Fibroblast of mammary gland (primary cell): ENCODE data around the gene POC1A.

ENCODE experiments used
- DNase-seq: peaks from one replicate; pipeline ENCODE4 v3.0.0-alpha.2; 2010; ENCODE audit warnings: low read depth
- H3K4me3 ChIP-seq: 2 replicates; pipeline ENCODE4 v1.5.1; 2011; ENCODE audit warnings: low read depth, mild to moderate bottlenecking, low read length, moderate library complexity; ENCODE audit not compliant: control insufficient read depth
- TF ChIP-seq, protein P1 (sequence below): conservative IDR thresholded peaks from 2 replicates; pipeline ENCODE4 v1.5.1; 2011; ENCODE audit warnings: low read depth, low read length, inconsistent platforms; ENCODE audit not compliant: control insufficient read depth, insufficient read depth

Gene POC1A

GRCh38 chr3:52146811-52147210 is 7.4 kb downstream of the POC1A start:
- no peak overlapping the region for H3K4me3 ChIP-seq
- TF ChIP-seq, protein P1, sequence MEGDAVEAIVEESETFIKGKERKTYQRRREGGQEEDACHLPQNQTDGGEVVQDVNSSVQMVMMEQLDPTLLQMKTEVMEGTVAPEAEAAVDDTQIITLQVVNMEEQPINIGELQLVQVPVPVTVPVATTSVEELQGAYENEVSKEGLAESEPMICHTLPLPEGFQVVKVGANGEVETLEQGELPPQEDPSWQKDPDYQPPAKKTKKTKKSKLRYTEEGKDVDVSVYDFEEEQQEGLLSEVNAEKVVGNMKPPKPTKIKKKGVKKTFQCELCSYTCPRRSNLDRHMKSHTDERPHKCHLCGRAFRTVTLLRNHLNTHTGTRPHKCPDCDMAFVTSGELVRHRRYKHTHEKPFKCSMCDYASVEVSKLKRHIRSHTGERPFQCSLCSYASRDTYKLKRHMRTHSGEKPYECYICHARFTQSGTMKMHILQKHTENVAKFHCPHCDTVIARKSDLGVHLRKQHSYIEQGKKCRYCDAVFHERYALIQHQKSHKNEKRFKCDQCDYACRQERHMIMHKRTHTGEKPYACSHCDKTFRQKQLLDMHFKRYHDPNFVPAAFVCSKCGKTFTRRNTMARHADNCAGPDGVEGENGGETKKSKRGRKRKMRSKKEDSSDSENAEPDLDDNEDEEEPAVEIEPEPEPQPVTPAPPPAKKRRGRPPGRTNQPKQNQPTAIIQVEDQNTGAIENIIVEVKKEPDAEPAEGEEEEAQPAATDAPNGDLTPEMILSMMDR: no peak
- no peak for DNase-seq

DNA sequence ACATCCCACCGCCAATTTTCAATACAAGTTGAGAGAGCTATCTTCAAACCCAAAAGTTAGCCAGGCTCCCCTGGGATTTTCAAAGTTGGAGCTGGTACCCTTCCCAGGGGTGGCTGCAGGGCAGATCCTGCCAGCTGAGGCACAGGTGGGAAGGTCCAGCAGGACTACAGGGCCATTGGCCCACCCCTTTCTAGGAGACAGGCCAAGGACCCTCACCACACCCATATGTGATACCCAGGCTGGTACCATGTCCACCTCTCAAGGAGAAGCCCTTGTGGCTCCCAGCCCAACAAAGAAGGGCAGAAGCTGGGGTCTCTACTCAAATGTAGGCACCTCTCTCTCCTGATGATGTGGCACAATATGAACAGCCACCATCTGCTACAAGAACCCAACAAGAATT is 8.0 kb downstream of the POC1A start:
- H3K4me3 ChIP-seq: no peak overlapping the region
- no peak for DNase-seq
- TF ChIP-seq, protein P1: no peak

DNA sequence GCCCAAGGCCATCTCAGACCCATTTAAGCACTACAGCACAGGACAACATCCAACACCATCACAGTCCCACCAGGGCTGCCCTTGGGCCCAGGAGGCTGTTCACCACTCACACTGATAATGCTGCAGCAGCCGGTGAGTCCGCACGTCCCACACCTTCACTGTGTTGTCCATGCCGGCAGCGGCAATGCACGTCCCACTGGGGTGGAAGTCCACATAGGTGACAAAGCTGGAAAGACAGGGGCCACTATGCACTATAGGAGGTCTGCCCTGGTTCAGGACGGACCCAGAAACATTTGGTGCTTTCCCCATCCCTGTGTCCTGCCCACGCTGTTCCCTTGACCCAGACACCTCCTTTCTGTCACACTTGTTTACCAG is 8.5 kb downstream of the POC1A start:
- no peak overlapping the region for H3K4me3 ChIP-seq
- TF ChIP-seq, protein P1: no peak
- DNase-seq: no peak

GRCh38 chr3:52144796-52145735 is 9.2 kb downstream of the POC1A start:
- TF ChIP-seq, protein P1: no peak
- H3K4me3 ChIP-seq: no peak overlapping the region
- no peak for DNase-seq

GRCh38 chr3:52144034-52144795 is 10.0 kb downstream of the POC1A start:
- TF ChIP-seq, protein P1: peak; percentile 92
- H3K4me3 ChIP-seq: no peak overlapping the region
- peak; percentile 70 for DNase-seq

DNA sequence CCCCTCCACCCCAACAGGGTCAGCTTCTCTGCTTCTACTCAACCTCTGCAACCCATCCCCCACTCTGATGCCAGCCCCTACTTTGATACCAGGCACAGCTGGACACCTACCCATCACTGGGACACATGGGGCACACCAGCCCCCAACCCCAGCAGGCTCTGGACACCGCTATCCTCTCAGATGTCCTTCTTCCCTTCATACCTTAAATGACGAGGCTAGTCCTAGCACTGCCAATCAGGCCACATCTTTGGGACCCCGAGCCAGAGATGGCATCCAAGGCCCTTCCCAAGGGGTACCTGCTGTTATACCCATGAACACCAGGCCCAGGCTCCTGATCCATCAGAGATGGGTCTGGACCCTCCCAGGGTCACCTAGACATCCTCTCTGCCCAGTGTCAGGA is 10.6 kb downstream of the POC1A start:
- TF ChIP-seq, protein P1: no peak
- no peak for DNase-seq
- no peak overlapping the region for H3K4me3 ChIP-seq
